Uterus (tissue), 2 donors: ENCODE data around the gene CXCL11.

Experiments used
- POLR2A ChIP-seq, 2 donors: fragments of 450-650 bp; IDR thresholded peaks; one replicate each; pipeline ENCODE4 v1.6.1; 2016; ENCODE audit warnings: antibody characterized with exemption in 2 of 2, mild to moderate bottlenecking in 1 of 2, moderate library complexity in 1 of 2
- TF ChIP-seq, protein P1 (sequence below), 4 experiments: fragments of 200-600 bp in 2 of 4; fragments of 450-650 bp in 2 of 4; sonication (generic) in 2 of 4; IDR thresholded peaks; one replicate each; pipeline ENCODE4 v1.5.1; 2016 to 2019; ENCODE audit warnings: antibody characterized with exemption in 4 of 4, mild to moderate bottlenecking in 2 of 4, moderate library complexity in 1 of 4

GRCh38 chr4:76058302-76058701 lies 22.4 kb upstream of the CXCL11 start:
- TF ChIP-seq, protein P1, sequence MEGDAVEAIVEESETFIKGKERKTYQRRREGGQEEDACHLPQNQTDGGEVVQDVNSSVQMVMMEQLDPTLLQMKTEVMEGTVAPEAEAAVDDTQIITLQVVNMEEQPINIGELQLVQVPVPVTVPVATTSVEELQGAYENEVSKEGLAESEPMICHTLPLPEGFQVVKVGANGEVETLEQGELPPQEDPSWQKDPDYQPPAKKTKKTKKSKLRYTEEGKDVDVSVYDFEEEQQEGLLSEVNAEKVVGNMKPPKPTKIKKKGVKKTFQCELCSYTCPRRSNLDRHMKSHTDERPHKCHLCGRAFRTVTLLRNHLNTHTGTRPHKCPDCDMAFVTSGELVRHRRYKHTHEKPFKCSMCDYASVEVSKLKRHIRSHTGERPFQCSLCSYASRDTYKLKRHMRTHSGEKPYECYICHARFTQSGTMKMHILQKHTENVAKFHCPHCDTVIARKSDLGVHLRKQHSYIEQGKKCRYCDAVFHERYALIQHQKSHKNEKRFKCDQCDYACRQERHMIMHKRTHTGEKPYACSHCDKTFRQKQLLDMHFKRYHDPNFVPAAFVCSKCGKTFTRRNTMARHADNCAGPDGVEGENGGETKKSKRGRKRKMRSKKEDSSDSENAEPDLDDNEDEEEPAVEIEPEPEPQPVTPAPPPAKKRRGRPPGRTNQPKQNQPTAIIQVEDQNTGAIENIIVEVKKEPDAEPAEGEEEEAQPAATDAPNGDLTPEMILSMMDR (IDR thresholded peaks at IDR 0.05) = no peak
- no peak for TF ChIP-seq POLR2A (IDR thresholded peaks at IDR 0.05)
